ENCODE results near the gene ALKBH2.

Gene ALKBH2

DNA sequence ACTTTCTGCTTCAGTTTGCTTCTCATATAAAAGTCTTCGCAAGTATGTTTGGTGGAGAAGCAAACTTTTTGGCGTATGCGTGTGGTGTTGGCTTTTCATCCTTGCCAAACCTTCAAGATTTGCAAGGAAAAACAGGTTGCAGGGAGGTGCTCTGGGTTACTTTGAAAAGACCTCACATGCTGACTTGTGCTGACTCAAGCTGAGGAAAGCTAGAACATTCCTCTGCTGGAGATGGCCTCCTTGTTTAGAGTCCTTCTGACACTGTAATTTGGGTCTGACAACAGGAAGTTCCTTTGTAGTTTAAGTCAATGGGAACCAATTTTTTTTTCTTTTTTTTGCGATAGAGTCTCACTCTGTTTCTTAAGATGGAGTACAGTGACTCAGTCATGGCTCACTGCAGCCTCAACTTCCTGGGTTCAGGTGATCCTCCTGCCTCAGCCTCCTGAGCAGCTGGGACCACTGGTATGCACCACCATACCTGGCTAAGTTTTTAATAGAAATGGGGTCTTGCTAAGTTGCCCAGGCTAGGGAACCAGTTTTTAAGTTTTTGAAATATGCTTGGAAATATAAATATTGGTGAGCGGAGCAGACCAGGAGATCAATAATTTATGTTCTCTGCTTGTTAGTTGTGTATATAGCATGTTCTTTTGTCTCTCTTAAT, 20.5 kb upstream of the ALKBH2 start:
- no peak for DNase-seq

GRCh38 chr12:109112720-109113465, 19.6 kb upstream of the ALKBH2 start:
- no peak for DNase-seq

GRCh38 chr12:109110988-109111495, 17.8 kb upstream of the ALKBH2 start:
- DNase-seq, result peak; percentile 61 to 70

GRCh38 chr12:109109746-109110350, 16.6 kb upstream of the ALKBH2 start:
- DNase-seq, result no peak

- no peak for DNase-seq
These were observed 11.9 kb upstream of the ALKBH2 start for GRCh38 chr12:109105176-109105575.

DNA sequence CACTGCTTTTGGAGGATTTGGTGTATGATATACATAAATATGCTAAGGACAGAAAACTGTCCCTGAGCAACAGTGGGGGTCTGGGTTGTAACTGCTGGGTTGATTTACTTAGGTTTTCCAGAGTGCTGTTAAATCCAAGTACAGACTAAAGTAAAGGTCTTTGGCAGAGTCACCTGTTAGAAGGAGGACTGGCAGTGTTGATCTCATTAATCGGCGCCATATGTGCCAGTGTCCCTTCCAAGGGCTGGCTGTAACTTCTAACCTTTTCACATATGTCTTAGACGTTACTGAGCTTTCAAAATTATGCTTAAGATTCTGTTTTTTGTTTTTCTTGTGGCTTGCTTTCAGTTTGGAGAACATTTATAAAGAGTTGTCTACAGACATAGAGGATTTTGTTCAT, 9.2 kb upstream of the ALKBH2 start:
- DNase-seq, result no peak

DNA sequence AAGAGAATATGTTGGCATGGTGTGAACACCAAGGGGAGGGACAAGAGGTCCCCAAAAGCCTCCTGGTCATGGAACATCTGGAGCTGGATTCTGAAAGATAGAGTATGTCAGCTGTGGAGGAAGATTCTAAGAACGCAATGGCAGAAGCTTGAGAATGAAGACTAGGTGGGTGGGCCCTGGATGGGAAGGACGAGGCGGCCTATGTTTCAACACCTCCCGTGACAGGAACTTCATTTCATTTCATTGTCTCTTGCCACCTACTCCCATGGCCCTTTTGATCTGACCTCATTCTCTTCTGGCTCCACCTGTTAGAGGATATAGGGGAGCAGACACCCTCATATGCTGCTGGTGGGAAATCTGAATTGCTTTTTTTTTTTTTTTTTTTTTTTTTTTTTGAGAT, 7.5 kb upstream of the ALKBH2 start:
- no peak for DNase-seq

DNA sequence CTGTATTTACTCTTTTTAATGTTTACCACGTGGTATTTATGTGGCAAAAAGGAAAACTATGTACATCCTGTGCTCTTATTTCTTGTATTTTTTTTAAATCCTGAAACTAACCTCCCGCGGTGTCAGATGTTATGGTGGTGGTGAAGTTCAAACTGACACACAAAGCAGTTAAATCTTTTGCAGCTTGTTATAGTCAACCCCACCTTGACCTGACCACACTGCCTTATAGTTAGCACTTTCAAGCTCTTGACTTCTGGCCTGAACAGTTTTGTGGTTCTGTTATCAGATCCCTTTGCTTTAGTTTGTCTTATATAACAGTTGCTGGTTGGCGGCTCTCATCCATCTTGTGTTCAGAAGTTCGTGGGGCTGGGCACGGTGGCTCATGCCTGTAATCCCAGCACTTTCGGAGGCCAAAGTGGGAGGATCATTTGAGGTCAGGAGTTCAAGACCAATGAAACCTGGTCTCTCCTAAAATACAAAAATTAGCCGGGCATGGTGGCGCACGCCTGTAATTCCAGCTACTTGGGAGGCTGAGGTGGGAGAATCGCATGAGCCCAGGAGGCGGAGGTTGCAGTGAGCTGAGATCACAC, 6.3 kb upstream of the ALKBH2 start:
- no peak for DNase-seq

DNA sequence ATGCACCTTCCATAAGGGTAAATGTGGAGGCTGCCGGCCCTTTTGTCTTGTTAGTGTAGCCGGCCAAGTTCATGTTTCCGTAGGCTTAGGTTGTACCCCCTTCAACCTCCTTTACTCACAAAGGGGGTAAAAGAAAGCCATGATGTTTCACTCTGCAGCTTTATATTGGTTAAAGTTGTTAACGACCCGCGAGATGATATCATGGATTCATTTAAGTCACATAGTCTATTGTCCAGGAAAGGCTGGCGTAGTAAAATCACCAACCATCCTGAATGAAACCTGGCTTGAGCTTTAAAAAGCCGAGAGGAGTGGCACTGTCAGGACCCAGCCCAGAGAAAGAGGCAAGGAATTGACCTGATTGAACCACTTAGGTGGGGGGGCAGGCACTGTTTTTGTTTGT, 5.4 kb upstream of the ALKBH2 start:
- no peak for DNase-seq

- DNase-seq, result no peak
These were observed 4.9 kb upstream of the ALKBH2 start for GRCh38 chr12:109098183-109098604.

DNA sequence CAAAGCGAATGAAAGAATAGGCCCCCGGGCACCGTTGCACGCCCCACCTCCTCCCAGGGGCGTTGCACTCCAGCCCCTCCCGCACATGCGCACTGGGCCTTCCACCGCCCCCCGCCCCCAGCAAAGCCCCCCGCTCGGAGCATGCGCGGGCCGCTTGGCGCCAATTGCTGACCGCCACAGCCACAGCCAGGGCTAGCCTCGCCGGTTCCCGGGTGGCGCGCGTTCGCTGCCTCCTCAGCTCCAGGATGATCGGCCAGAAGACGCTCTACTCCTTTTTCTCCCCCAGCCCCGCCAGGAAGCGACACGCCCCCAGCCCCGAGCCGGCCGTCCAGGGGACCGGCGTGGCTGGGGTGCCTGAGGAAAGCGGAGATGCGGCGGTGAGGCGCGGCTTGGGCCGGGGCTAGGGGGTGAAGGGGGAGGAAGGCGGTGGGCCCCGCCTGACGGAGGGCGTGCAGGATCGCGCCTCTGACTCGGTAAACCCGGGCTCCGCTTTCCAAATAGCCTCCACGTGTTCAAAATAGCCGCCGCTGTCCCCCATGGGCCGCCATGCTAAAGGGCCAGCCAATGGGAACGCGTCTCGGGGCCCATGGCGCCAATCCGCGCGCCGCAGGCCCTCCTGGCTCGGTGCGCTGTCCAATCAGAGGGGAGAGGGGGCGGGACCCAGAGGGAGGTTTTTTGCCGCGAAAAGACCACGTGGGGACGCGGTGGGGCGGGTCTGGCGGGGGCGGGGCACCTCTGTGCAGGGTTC, 4.3 kb upstream of the ALKBH2 start, which contains the start of gene UNG:
UNG (plus strand) TSS at position 163 of the 748 bp plus-strand sequence; CDS start at position 246, 83 bp downstream.
- DNase-seq, result peak; percentile 96 to 97

GRCh38 chr12:109097140-109097434, 3.8 kb upstream of the ALKBH2 start:
- no peak for DNase-seq

- DNase-seq, result no peak
These were observed 713 bp downstream of the ALKBH2 start for GRCh38 chr12:109092497-109093021.

DNA sequence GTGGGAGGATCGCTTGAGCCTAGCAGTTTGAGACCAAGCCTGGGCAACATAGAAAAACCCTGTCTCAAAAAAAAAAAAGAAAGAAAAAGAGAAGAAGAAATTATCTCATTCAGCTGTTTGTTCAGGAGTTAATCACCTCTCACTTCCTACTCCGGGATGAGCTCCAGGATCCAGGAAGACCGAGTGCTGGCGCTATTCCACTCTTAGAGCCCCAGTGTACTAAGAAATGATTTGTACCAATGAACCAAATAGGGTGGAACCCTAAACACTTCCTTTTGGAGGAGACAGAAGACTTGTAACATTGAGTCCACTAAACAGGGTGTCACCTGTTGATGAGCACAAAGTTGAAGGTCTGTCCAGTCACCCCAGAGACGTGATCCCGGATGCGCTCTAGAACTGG, 3.6 kb downstream of the ALKBH2 start:
- DNase-seq, result no peak

DNA sequence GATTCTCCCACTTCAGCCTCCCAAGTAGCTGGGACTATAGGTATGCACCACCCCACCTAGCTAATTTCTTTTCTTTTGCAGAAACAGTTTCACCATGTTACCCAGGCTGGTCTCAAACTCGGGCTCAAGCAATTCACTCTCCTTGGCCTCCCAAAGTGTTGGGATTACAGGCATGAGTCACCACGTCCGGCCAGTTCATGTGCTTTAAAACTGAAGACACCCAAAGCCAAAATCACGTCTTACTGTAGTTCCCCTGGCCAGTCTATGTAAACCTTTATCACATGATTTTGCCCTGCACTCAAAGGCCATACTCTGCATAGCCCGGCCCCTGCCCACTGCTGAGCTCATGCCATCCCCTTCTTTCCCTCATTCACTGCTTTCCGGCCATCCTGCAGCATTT, 4.5 kb downstream of the ALKBH2 start:
- DNase-seq, result no peak

DNA sequence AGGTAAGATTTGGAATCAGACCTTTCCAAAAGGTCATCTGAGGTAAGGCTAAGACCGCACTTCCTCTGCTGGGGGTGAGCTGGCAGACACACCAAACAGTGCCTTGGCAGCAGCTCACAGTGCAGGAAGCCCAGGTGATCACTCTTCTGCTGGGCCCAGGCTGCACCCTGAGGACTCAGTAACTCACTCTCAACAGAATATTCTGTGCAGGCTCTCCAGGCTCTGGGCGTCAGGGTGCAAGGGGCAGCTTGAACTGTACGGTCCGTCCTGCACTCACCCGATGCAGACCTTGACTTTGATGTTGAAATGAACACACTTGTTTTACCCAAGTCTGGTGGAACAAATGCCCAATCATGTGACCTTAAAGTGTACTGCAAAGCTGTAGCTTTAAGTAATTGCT, 6.0 kb downstream of the ALKBH2 start:
- no peak for DNase-seq

DNA sequence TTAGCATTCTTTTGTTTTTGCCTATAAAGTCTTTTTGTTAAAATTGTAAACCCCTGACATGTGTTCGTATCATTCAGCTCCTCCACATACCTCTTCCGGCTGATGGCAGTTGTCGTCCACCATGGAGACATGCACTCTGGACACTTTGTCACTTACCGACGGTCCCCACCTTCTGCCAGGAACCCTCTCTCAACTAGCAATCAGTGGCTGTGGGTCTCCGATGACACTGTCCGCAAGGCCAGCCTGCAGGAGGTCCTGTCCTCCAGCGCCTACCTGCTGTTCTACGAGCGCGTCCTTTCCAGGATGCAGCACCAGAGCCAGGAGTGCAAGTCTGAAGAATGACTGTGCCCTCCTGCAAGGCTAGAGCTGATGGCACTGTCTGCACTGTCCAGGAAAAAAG, 7.7 kb downstream of the ALKBH2 start:
- DNase-seq, result no peak

- no peak for DNase-seq
These were observed 8.8 kb downstream of the ALKBH2 start for GRCh38 chr12:109084425-109084824.

- DNase-seq, result no peak
These were observed 10.5 kb downstream of the ALKBH2 start for GRCh38 chr12:109082751-109083150.

- DNase-seq, result no peak
These were observed 18.4 kb downstream of the ALKBH2 start for GRCh38 chr12:109074866-109075265.

GRCh38 chr12:109069307-109070271, 23.7 kb downstream of the ALKBH2 start:
- no peak for DNase-seq

GRCh38 chr12:109065853-109066193, 27.4 kb downstream of the ALKBH2 start:
- no peak for DNase-seq

Measured in activated T-cell treated with anti-CD3 and anti-CD28 coated beads, Interleukin-2, amount 50 U/mL, for 48 hours (primary cell).